GM03348 (cell line): Measurements from ENCODE around the gene KLHDC4.
"Not testable (repeated sequence)": the region's sequence is repeated elsewhere in the genome, so short reads cannot be mapped to it uniquely, and the experiment has no call there.

Experiments used
- DNase-seq: peaks from one replicate; pipeline ENCODE4 v3.0.0; 2012; ENCODE audit warnings: low spot score

KLHDC4 gene

DNA sequence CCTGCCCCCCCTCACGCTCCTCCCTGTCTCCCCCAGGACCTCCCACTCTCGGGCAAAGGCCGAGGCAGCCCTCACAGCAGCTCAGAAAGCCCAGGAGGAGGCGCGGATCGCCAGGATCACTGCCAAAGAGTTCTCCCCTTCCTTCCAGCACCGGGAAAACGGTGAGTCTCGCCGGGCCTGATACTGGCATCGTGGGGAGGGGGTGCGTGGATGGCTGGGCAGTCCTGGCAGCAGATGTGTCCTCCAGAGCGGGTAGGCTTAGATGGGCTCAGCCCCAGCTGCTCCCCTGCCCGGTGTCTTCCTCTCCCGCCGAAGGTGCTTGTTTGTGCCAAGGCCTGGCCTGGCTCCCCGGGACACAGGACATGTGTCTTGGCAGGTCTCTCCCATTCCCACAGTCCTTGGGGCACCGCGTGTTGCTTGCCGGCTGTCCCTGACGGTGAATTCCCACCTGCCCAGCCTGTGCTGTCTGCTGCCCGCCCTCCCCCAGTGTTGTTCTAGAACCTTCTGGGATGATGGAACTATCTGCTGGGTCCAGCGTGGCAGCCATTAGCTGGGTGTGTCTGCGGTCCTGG is 81.6 kb downstream of the KLHDC4 start:
- no peak for DNase-seq

DNA sequence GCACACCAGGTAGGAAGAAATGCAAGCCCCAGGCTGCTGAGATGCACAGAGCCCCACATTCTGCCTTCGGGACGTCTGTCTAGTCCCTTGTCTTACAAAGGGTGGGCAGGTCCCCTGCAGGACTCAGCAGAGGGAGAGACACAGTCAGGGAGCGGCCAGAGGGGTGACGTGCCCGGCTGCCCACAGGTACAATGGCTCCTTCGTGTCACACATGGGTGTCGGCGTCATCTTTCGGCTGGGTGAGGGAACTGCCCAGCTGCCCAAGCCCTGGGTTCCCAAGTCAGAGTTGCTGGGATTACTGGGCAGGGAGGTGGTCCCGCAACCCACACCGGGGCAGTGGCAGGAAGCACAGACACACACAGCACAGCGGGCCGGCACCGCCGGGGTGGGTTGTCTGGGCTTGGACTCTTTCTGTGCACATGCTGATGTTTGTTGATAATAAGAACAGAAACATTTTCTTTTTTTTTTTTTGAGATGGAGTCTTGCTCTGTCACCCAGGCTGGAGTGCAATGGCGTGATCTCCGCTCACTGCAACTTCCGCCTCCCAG is 82.9 kb downstream of the KLHDC4 start:
- DNase-seq = no peak

DNA sequence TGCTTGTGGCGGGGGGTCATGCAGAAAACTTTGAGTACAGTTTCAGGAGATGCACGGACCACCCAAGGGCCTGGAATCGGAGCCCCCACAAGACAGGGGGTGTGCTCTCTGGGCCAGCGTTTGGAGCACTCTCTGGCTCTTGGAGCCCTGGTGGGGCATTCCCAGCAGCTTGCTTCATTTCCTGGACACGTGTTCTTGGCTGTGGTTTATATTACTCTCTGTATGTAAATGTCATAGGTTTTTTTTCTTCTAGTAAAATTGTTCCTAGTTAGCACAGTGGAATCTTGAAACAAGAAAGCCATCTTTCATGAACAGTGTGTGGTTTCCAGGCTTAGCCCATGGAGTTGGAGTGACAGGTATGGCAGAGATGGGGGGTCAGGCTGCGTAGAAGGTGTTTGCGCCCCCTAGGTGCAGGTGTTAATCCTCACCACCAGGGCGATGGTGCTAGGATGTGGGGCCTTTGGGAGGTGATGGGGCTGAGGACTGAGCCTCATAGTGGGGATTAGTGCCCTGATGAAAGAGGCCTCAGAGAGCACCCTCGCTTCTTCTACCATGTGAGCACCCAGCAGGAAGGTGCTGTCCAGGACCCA is 83.7 kb downstream of the KLHDC4 start:
- peak; percentile 91 for DNase-seq

DNA sequence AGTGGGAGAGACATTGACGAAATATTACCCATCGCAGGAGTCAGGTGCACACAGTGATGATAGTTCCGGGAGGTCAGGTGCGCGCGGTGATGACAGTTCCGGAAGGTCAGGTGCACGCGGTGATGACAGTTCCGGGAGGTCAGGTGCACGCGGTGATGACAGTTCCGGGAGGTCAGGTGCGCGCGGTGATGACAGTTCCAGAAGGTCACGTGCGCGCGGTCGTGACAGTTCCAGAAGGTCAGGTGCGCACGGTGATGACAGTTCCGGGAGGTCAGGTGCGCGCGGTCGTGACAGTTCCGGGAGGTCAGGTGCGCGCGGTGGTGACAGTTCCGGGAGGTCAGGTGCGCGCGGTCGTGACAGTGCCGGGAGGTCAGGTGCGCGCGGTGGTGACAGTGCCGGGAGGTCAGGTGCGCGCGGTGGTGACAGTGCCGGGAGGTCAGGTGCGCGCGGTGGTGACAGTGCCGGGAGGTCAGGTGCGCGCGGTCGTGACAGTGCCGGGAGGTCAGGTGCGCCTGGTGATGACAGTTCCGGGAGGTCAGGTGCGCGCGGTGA is 84.7 kb downstream of the KLHDC4 start:
- DNase-seq = not testable (repeated sequence)

DNA sequence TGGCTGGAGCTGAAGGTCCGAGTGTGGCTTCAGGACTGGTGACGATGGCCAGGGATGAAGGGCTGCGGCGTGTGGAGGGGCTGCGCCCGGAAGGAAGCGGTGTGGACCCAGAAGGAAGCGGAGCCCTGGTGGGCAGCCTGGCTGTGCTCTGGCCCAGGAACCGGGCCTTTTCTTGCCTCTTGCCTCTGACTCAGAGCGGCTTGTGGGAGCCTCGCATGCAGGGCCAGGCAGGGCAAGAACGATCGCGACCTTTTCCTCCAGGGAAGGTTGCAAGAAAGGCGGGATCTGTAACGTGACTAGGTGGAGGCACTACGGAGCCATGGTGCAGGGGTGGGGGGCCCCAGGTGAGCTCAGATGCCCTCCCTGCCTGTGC is 85.5 kb downstream of the KLHDC4 start:
- DNase-seq = no peak

DNA sequence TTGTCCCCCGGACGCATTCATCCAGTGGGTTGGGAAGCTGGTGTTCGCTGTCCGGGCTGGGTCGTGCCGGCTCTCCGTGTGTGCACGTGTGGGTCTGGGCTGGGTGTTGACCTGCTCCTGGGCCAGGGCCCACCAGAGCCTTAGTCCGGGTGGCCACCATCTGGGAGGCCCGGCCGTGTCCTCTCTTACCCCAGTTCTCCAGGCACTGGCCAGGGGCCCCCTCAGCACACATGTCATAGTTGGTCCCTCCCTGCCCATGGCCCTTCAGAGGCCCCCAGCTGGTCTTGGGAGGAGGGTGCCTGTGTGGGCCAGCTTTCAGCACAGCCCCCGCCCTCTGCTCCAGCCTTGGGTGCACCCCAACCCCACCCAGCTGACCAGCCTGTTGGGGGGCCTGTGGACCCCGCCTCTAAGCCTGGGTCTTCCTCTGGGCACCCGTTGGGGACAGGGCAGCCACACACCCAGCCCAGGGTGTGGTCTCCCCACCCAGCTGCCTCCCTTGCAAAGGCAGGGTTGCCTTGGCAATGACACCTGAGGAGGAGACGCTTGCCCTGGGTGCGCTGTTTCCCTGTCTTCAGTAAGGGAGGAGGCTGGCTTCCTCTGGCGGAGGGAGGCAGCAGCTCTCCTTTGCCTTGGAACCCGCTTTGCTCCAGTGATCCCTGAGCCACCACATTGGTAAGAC is 86.1 kb downstream of the KLHDC4 start:
- DNase-seq = no peak

GRCh38 chr16:87678618-87679017 is 87.2 kb downstream of the KLHDC4 start:
- DNase-seq = peak; percentile 47

DNA sequence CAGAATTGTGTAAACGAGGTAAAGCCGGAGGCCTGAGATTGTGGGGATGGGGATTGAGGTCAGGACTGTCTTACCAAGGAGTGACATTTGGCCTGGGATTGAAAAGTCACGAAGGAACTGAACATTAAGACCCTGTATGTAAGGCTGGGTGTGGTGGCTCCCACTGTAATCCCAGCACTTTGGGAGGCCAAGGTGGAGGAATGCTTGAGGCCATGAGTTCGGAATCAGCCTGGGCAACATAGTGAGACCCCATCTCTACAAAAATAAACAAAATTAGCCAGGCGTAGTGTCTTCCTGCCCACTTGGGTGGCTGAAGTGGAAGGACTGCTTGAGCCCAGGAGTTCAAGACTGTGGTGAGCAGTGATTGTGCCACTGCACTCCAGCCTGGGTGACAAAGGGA is 88.0 kb downstream of the KLHDC4 start:
- no peak for DNase-seq

DNA sequence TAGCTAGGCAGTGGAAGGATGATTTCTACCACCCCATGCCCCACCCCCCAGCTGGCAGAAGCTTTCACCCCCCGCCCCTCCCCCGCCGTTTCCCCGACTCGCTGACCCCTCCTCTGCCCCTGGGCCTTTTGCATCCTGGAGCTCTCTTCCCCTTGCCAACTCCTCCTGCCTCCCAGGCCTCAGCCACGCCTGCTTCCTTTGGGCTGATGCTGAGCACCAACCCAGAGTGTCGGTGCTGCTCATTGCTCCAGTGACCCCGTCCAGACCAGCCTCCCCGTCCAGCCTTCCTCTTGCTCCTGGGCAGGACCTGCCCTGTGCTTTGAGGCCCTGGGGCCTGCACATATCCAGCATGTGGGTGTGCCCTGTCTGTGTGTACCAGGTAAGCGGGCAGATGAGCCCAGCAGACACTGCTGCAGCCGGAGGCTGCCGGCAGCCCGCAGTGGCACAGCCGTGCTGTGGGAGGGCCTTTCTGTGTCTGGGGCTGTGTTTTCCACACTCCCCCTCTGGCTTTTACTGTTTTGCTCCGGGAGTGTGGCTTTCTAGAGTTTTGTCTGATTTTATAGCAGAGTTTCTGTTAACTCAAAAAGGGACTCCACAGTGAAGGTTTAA is 90.6 kb downstream of the KLHDC4 start:
- DNase-seq = no peak

DNA sequence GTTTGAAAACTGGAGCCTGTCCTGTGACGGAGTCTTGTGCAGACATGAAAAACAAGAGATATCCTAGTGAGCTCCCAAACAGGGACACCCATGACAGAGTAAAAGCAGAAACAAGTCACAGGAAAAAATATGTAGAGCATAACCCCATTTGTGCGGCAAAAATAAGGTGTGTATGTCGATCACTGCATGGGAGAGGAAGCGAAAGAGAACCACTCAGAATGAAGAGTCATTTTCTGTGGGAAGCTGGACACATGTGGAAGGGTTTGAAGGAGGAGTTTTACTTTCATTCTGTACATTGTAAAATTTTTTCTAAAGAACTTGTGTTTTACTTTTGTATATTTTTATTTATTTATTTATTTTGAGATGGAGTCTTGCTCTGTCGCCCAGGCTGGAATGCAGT is 91.4 kb downstream of the KLHDC4 start:
- no peak for DNase-seq

- no peak for DNase-seq
Measured at GRCh38 chr16:87671715-87672270, 94.0 kb downstream of the KLHDC4 start.

- no peak for DNase-seq
Measured at GRCh38 chr16:87671221-87671620, 94.6 kb downstream of the KLHDC4 start.

DNA sequence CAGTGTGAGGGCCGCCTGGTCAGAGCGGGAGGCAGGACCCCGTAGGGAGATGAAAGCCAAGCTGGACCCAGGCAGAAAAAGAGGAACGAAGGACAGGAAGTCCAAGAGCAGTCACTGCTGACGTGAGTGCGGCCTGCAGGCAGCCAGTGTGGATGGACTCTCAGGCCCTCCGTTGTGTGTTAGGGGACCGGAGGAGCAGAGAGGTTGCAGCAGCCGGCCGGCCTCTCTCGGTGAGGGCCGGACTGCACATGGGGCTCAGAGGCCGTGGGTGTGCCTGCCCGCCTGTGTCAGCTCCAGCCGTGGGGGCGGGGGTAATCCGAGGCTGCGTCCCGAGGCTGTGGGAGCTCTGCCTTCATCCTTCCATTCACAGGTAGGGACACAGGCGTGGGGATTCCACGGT is 96.1 kb downstream of the KLHDC4 start:
- DNase-seq = no peak

DNA sequence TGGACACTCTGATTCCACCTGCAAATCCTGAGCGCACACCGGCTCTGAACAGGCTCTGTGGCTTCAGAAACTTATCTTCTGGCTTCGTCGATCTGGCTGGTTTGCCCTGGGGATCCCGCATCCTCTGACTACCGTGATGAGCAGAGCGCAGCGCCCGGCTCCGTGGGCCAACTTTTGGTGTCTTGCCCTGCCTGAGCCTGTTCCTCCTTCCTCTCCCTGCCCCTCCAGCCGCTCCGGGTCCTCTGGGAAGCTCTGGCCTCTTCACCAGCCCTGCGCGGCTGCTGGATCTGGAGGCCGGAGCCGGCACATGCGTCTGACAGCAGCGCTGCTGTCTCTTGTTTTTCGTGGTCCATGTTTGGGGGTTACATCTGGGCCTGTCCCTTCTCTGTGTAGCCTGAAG is 97.8 kb downstream of the KLHDC4 start:
- no peak for DNase-seq

DNA sequence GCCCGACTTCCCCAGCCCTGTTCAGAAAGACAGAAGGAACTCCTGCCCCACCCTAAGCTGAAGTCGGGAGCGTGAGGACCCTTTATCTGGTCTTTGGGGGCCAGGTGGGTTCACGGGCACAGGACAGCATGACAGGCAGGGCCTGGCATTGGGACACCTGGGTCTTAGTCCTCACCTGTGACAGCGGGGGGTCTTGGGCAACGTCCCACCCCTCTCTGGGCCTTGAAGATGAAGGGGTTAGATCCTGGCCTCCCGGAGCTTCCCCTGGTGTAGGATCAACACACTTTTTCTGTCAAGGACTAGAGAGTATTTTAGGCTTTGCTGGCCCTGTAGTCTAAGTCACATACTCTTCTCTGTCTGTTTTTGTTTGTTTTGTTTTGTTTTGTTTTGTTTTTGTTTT is 98.3 kb downstream of the KLHDC4 start:
- no peak for DNase-seq

DNA sequence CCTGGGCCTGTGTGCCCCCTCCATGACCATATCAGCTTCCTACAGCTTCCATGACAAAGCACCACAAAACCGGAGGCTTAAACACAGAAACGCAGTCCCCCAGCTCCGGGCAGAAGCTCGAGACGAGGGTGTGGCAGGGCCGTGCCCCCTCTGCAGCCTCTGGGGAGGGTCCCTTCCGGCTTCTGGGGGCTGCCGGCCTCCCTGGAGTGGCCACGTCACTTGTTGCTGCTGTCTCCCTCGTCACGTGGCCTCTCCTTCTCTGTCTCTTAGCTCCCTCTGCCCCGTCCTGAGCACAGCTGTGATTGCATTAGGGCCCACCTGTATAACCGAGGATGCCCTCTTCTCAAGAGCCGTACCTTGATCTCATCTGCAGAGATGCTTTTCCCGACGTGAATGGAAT is 98.9 kb downstream of the KLHDC4 start:
- DNase-seq = no peak

- no peak for DNase-seq
Measured at GRCh38 chr16:87665193-87665592, 100.6 kb downstream of the KLHDC4 start.

DNA sequence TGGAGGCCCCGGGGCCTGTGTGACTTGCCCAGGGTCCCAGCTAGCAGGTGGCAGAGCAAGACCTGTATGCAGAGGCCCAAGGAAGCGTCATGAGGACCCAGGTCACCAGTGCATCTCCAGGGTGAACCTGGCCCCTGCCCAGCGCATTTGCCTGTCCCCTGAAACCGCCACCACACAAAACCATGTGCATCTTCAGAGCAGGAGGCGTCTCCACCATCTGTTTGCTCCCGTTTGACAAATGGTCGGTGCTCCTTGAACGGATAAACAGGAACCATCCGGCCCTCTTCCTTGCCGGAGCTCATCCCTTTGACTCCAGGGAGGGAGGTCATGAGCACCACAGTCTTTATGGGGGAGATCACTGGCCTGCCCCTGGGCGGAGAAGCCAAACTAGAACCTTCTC is 101.0 kb downstream of the KLHDC4 start:
- DNase-seq = no peak

DNA sequence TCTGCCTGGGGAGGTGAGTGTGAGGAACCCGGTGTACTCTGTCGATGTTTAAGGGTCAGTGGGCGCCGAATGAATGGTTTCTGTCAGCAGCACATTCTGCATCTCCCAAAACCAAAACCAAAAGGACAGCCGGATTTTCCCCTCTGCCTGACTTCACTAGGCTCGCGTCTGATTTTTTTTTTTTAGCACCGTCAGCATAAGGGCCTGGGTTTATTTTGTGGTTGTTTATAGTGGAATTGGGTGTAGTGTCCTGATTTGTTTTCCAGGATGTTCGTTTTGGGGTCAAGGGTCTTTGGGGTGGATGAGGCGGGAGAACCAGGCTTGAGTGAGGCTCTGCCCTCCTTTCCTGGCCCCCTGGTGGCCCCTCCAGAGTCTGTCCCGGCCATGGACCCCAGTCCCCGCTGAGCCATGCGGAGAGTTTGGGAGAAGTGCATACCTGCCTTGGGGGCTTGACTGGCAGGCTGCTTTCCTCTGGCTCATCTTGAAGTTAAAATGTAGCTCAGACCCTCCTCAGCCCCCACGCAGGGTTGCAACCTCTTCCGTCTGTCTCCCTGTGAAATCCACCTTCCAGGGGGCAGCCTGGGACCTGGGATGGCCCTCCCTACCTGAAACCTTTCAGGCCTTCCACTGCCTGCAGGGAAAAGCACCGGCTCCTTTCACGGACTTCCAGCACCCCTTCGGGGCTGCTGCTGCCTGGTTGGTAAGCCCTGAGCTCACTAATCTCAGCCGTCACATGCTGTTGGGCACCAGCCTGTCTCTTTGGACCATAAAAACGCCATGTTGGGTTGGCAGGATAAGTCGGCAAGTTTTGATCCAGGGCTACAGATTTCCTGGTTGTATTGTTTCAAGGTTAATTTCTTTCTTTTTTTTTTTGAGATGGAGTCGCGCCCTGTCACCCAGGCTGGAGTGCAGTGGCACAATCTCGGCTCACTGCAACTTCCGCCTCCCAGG is 103.3 kb downstream of the KLHDC4 start:
- no peak for DNase-seq

DNA sequence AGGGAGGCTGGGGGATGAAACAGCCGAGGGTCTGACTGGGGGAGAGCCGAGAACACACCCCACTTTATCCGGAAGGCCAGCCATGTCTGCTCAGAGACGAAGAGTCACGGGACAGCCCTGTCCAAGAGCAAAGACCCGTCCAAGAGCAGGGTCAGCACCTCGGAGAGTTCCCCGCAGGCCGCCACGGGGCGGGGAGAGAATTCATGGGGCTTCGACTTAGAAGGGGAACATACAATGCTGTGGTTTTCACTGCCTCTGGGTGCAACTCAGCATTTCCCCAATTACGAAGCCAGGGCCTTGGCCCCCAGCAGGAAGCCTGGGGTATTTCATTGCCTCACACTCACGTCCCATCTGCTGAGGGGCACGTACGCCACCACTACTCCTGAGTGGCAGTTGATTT is 104.2 kb downstream of the KLHDC4 start:
- peak; percentile 85 for DNase-seq

GRCh38 chr16:87658564-87659225 is 107.1 kb downstream of the KLHDC4 start:
- DNase-seq = no peak
